ENCODE data around the gene ADAM12.

Gene ADAM12

DNA sequence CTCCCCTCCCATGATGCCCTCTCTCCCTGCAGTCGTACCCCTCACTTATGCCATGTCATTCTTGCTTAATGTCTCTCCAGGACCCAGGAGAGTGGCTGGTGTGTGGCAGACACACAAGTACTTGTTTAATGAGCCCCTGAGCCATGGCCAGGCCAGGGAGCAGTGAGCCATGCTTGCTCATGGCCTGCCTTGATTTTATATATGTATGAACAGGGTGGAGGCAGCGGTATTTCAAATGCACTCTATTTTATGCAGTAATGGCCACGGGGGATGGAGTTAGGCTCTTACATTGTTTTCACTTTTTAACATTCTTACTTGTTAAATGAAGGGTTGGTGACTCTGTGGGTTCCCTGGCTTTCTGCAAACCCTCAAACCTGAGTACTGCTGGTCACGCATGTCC, 347.2 kb downstream of the ADAM12 start:
- no peak for DNase-seq

DNA sequence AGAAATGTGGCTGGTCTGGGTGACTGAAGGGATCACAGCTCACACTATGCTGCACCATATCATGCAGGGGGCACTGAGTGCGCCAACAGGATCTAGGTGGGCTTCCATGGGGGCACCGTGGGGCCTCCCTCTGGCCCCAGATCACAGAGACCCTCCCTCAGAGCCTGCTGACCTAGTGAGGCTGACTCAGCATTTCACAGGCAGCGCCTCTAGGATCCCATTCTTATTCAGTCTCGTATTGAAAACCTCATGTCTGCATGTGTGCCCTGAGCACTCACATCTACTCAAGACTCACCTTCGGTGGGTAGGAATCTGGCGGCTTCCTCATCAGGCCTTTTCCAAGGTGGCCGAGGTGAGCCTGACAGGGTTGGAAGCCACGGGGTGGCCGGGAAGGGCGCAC, 350.3 kb downstream of the ADAM12 start:
- no peak for DNase-seq

DNA sequence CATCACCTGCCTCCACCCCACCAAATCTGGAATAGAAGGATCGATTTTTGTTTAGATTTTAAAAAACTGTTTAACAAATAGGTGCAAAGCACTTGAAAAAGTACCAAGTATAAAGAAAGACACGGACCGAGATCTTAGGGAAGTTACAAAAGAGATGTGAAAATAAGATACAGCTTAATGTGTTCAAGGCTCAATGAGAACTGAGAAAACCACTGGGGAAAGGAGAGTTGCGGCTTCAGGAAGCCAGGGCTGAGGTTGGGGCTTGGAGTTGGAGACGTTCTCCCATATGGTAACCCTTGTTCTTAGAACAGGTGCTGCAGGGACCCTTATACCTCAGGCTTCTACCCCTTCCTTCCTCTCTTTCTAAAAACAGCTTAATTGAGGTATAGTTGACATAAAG, 351.8 kb downstream of the ADAM12 start:
- no peak for DNase-seq

DNA sequence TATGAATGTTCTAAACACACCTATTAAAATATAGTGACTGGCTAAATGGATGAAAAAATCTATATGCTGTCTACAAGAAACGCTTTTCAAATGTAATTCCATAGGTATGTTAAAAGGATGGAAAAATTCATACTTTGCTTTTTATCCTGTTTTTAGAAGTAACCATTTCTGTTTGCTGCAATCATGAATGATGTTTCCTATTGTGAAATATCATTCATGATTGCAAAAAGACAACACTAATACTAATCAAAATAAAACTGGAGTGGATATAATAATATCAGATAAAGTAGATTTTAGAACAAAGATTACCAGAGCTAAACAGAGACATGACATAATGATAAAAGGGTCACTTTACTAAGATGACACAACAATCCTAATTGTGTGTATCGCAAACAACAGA, 353.7 kb downstream of the ADAM12 start:
- no peak for DNase-seq

DNA sequence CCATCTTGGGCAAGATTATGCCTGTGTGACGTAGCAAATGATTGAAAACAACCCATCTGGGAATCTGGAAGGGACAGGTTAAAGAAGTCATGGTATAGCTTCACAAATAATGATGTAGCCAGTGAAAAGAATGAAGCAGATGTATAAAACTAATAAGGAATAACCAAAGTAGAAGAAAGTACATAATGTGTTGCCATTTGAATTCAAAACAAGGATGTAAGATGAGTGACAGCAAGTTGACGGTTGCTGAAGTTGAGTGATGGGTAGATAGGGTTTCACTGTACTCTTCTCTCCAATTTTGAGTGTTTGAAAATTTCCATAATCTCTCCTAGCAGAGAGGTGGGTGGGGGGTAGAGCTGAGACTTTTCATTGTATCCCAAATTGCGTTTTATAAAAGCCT, 358.3 kb downstream of the ADAM12 start:
- DNase-seq, result no peak

DNA sequence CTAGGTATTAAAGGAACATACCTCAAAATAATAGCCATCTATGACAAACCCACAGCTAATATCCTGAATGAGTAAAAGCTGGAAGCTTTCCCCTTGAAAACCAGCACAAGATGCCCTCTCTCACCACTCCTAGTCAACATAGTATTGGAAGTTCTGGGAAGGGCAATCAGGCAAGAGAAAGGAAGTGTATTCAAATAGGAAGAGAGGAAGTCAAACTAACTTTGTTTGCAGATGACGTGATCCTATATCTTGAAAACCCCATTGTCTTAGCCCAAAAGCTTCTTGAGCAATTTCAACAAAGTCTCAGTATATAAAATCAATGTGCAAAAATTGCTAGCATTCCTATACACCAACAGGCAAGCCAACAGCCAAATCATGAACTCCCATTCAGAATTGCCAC, 360.6 kb downstream of the ADAM12 start:
- DNase-seq, result no peak

DNA sequence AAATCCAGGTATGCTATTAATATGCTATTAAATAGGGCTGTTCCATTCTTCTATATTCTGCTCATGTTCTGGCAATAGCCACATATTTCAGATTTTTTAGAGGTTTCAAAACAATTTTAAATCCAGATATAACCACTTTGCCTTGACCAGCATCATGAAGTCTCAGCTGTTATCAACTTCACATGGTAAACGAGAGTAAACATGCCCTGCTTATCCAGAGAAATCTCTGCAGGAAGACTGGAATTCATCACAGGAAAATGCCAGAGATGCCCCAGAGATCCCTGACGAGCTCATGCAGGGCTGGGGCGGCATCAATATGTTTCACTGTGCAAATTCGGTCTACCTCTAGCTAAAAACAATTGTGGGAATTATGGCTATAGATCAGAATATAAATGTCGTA, 365.4 kb downstream of the ADAM12 start:
- no peak for DNase-seq

DNA sequence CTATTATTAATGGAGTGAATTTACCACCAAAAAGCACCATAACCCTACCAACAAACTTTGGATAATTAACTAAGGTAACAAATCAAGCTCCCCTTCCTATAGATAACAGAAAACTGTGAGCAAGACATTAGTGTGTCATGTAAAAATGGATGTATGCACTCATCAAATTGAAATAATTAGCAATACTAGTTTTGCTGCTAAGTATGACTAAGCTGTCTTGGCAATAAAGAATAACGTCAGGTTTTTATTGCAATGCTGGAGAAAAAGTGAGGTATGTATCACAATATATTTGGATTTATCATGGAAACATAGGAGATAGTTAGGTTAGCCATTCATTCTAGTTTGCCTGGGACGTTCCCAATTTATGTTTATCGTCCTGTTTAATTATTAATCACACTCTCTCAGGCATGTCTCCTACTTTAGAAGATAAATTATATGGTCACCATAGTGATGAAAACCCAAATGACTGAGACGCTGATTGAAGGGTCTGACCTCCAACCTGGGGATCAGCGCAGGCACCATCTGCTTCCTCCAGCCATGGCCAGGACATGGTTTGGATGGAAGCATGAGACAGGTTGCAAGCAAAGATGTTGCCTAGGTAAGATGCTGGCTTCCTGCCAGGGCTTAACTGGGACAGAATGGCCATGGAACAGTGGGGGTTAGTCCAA, 366.3 kb downstream of the ADAM12 start:
- no peak for DNase-seq

DNA sequence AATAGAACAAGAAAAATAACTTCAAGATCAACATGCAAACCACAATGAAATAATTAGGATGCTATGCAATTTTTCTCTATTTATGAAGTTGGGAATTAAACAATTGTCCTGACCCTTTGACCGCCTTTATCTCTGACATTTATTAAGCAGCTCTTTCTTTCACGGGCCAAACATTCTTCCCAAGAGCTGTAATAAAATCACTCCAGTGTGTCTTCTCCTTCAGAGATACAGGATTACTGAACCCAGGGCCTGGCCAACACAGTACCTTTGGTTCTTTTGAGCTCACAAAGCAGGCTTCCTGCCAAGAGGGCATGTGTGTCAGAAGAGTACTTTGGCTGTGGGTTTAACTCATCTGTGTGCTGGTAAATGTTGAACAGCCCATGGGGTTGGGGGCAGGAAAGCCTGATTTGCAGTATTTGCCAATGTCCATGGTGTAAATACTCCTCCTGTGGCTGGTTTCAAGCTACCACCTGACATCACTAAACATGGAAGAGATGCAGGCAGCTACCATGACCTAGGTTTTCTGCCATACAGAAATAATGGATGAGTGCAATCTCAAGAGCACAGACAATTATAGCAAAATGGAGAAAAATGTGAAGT, 370.2 kb downstream of the ADAM12 start:
- no peak for DNase-seq

DNA sequence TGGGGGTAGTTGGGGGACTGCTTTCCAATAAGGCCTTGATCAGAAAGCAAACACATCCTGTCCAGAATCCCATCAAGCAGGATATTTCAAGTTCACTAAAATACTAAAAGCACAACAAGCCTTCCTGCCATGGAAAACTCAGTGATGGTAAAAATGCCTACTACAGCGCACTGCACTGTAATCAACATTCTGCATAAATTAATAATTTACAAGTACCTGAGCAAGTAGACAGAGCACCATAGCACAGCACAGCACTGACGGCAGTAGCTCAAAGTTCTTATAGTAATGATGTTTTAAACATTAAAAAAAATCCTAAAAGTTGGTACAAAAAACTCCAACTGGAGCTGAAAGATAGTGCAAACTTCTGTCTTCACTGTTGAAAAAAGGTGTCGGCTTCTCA, 371.4 kb downstream of the ADAM12 start:
- no peak for DNase-seq

DNA sequence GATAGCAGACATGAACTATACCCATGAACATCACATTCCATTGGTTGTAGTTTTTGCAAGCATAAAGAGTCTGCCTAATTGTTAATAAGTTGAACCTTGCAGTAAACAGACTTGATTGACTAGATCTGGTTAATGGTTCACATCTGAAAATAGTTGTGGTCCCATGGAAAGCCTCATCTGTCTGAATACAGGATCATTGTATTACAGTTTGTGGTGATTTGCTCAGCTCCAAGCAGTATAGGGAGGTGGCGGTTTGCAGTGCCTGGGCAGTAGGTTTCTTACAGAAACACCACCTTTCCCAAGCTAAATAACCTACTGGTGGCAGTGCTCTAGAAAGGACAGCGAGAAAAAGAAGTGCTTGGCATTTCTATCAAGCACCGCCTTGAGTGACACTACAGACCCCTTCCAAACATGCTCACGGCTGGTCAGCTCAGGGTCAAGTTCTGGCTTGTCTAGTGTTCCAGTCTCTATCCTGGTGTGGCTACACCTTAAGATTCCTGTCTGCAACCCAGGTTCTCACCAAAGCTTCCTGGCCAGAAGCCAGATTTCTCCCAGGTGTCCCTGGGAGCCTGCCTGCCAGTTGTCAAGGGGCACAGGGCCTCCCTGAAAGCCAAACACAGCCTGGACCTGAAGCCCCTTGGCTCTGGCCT, 372.0 kb downstream of the ADAM12 start:
- DNase-seq, result no peak

DNA sequence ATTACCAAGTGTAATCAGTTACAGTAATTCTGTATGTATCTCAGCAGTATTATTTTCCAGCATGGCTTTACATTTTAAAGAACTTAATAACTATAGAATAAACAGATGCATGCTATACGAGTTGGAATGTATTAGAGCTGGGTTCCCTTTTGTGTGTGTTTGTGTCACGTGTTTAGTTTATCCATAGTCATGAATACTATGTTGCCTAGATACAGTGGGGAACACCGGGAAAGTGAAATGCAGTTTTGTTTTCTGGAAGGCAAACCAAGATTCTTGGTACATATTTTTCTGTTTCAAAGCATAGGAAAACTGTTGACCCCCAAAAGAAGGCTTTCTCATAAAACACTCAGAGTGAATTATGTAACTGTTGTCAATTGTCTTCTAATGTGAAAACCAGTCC, 372.9 kb downstream of the ADAM12 start:
- no peak for DNase-seq

DNA sequence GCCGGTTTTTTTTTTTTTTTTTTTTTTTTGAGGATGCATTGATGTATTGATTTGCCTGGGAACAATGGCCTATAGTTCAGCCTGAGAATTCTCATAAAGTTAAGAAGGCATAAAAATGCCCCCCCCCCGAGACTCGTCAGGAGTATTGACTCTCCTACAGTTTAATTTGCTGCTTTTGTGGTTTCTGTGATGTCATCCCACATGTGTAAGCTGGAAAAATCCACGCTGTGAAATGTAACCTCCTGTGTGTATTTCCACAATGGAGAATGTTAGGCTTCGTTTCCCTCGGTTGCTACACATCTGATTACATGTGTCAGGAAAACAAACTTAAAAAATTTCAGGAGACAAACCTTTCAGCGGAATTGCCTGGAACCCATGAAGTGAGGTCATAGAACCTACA, 374.0 kb downstream of the ADAM12 start:
- peak; percentile 43 for DNase-seq

DNA sequence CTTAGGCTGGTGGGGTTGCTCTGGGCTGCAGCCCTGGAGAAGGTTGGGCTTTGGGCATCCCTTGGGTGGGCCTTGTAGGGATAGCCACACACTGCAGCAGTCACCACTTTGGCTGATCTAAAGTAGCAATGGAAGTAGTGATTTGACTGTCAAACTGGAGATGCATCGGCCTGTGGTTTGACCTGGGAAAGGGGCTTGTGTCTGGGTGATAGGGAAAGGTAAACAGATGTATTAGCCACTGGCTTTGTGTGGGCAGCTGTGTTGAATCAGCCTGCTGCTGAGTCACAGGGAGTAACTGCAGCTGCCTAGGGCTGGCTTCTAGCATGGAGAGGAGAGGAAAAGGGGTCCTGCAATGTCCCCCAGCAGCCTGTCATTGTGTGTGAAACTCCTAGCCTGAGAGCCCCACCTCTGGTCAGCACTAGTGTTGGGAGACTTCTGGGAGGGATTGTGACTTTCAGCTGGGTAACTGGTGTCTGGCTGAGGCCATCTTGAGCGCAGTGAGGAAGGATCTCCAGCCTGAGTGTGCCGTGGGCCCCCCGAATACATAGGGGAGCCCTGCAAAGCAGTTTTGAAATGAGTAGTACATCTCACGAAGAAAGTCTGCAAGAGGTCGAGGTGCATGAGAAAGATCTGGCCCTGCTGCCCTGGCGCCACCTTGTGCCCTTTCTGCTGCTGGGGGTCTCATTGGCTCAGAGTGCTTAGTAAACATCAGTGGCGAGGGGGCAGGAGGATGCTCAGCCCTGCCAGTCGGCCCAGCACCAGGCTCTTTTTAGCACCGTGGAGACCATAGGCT, 374.6 kb downstream of the ADAM12 start:
- peak; percentile 87 for DNase-seq

DNA sequence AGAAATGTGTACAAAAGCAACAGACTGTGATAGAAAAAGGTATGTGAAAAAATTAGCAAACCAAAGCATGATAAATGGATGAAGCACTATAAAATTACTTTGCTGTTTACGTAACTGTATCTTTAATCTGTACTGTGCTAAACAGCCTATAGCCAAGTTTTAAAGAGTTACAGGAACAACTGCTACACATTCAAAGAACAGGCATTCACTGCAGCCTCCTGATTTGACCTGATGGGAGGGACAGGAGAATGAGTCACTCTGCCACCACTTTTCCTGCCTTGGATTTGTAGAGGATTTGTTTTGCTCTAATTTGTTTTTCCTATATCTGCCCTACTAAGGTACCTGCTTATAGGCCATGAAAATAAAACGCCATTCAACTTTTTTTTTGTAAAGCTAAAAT, 375.8 kb downstream of the ADAM12 start:
- DNase-seq, result peak; percentile 27

DNA sequence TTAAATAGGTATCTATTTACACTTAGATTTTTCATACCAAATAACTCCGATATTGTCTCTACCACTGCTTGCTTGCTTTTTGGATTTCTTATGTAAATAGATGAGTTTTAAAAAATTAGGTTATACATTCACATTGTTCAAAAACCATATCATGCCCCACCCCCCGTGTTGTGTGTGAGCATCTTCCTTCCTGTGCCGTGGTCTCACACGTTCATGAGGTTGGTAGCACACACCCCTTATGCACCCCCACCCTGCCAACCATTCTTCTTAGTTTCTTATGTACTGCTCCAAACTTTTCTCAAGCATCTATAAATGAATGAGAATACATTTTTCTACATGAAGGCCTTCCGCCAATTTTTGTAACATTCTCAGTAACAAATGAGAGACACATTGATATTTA, 376.3 kb downstream of the ADAM12 start:
- no peak for DNase-seq

DNA sequence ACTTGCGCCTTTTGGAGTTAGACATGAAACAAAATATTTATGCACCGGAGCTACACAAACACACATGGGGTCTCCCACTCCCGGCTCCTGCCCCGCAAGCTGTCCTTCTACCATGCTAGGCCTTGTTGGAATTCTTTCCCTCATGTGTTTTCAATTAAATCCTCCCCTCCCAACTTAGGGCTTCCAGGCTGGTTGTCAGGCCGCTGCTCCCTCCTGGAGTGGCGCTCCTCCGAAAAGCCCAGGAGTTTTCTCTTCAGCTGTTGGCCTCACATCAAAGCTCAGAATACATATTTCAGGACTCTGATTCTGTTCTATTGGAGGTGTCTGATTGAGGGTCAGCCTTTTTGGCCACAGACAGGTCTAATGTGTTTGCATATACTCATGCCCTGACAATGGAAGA, 378.6 kb downstream of the ADAM12 start:
- no peak for DNase-seq

DNA sequence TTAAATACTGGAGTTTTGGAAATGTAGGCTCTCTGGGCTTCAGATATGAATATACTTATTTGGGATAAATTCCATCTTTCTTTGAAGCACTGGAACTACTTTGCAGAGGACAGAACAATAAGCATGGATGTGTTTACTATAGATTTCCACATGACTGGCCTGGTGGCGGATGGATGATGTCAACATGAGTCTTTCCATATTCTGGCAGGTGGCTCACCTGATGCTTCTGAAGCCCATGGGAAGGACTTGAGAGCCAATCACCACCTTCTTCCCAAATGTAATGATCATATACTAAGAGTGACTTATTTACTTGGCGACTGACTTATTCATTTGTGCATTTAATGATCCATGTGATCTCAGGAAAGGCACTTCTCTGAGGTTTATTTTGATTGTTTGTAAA, 381.4 kb downstream of the ADAM12 start:
- no peak for DNase-seq

DNA sequence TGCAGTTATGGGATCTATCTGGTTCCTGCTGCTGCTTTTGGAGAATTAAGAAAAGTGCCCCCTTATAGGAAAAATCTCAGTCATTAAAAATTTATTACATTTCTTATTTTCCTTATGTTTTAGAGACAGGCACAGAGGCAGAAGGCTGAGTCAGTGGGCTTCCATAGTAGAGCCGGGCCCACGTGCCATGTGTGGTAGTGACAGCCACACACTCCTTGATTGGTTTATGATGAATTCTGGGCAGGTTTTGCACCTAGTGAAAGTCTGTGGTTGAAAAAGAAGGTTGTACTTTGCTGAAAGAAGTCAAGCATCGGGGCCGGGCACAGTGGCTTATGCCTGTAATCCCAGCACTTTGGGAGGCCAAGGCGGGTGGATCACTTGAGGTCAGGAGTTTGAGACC, 382.0 kb downstream of the ADAM12 start:
- DNase-seq, result no peak

DNA sequence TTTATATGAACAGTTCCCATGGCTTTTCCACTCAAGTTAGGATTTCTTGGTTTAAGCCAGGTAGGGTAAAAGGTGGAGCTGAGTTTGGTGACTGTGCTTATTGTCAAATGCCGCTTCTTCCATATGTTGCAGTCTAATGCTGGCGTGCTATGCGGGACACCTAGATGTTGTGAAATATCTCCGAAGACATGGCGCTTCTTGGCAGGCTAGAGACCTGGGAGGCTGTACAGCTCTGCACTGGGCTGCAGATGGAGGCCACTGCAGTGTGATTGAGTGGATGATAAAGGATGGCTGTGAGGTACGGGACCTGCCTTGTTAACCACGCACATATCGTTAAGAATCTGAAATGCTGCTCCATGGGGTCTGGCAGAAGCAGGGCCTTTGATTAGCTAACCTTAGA, 383.5 kb downstream of the ADAM12 start:
- no peak for DNase-seq

DNA sequence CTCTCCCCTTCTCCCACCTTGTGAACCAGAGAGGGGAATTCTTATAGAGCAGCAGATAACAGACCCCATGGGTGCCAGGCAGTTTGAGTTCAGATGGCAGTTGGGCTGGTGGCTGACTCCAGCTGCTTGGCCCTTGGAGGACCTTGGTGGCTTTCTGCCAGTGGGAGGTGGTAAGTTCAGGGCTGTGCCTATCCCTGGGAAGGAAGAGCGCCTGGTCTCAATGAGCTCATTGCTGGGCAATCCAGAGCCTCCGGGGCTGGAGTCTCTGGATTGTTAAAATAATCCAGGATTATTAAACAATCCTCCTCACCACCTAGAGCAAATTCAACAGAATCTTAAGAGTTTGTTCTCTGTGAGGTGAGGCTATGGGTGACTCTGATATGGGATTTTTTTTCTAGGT, 386.7 kb downstream of the ADAM12 start:
- DNase-seq, result no peak

DNA sequence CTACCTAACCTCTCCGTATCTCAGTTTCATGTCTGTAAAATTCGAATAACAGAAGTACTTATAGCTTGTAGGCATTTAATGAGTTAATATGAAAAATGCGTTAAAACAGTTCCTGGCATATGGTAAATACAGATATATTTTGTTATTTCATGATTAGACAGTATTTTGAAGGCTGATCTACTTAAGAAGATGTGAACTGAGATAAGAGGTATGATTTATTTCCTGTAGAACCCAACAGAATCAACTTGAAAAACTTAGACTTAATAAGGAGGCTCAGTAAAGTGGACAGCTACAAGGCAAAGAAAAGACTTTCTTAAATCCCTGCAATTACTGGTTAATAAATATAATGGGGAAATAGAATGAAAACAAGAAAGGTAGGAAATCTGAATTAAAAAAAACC, 388.6 kb downstream of the ADAM12 start:
- no peak for DNase-seq

DNA sequence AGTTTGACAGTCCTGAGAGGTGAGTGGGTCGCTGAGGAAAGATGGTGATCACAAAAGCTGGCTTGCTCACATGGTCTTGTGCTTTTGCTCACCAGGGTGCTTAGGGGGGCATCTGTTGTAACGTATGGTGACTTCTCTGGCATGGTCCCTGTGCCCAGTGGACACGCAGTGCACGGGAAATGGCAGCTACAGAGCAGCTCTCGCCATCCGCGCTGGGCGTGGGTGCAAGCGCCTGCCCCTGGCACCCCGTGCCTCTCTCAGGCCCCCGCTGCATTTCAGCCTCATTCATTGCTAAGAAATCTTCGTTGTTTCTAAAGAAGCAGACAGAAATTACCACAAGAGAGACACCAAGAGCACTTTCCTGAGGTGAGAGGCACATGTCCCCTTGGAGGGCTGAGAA, 390.7 kb downstream of the ADAM12 start:
- DNase-seq, result no peak

DNA sequence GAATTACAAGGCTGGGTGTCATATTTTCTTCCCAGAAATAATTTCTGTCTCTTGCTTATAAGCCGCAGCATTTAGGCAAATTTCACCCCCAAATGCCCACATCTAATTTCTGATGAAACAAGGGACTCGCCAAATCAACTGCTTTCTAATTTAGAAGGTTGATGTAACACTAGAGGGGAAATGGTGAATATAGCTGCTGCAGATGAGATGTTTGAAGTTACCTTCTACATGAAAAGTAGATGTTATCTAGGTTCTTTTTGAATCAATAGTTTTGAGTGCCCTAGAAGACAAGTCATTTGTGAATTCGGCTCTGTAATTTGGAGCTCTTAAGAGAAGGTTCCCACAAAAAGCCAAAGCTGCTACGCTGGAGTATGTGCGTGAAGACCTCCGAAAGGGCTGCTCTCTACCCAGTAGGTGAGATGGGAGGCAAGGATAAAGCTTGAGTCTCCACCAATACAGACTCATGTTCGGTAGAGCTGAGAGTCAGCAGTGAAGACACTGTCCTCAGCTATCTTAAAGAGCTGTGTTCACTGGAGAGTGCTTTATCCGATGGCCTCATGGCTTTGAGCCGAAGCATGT, 392.5 kb downstream of the ADAM12 start:
- DNase-seq, result no peak
